Stomach (tissue), 4 donors: ENCODE results near the gene PTBP1.

Source experiments
- EP300 ChIP-seq: sonication (generic); formaldehyde crosslinking; IDR thresholded peaks from one replicate; pipeline ENCODE4 v1.6.1; 2017; ENCODE audit warnings: antibody characterized with exemption
- POLR2A ChIP-seq, 4 donors: fragments of 450-650 bp; IDR thresholded peaks; one replicate each; pipeline ENCODE4 v1.6.1; 2016; ENCODE audit warnings: antibody characterized with exemption in 4 of 4, control low read depth in 2 of 4, mild to moderate bottlenecking in 1 of 4, moderate library complexity in 1 of 4
- POLR2AphosphoS5 ChIP-seq, 3 donors: sonication (generic); formaldehyde crosslinking; IDR thresholded peaks; one replicate each; pipeline ENCODE4 v1.6.1; 2016; ENCODE audit warnings: antibody characterized with exemption in 3 of 3
- TF ChIP-seq, protein P1 (sequence below), 7 experiments: fragments of 450-650 bp in 4 of 7; fragments of 200-600 bp in 3 of 7; sonication (generic) in 3 of 7; IDR thresholded peaks; one replicate each; pipeline ENCODE4 v1.5.1; 2016 to 2019; ENCODE audit warnings: antibody characterized with exemption in 7 of 7, control low read depth in 2 of 7, mild to moderate bottlenecking in 1 of 7

DNA sequence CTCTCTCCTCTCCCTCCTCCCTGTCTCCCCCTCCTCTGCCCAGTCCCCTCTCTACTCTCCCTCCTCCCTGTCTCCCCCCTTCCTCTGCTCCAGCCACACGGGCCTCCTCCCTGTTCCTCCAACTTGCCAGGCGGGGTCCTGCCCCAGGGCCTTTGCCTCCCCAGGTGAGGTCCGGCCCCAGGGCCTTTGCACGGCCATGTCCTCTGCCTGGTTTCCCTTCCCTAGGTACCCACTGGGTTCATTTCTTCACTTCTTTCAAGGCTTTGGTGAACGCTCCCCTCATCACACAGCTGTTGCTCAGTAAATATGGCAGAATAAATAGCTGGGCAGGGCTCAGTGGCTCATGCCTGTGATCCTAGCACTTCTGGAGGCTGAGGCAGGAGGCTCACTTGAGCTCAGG is 25.2 kb upstream of the PTBP1 start:
- TF ChIP-seq, protein P1, sequence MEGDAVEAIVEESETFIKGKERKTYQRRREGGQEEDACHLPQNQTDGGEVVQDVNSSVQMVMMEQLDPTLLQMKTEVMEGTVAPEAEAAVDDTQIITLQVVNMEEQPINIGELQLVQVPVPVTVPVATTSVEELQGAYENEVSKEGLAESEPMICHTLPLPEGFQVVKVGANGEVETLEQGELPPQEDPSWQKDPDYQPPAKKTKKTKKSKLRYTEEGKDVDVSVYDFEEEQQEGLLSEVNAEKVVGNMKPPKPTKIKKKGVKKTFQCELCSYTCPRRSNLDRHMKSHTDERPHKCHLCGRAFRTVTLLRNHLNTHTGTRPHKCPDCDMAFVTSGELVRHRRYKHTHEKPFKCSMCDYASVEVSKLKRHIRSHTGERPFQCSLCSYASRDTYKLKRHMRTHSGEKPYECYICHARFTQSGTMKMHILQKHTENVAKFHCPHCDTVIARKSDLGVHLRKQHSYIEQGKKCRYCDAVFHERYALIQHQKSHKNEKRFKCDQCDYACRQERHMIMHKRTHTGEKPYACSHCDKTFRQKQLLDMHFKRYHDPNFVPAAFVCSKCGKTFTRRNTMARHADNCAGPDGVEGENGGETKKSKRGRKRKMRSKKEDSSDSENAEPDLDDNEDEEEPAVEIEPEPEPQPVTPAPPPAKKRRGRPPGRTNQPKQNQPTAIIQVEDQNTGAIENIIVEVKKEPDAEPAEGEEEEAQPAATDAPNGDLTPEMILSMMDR (IDR thresholded peaks at IDR 0.05), result no peak
- TF ChIP-seq POLR2A (IDR thresholded peaks at IDR 0.05), result no peak
- no peak for TF ChIP-seq EP300
- no peak for TF ChIP-seq POLR2AphosphoS5 (IDR thresholded peaks at IDR 0.05)
